GM19193 (cell line): ENCODE data around the gene IRS1.

Experiments used
- POLR2A ChIP-seq: IDR thresholded peaks from 4 replicates; pipeline ENCODE4 v1.6.1; 2011; ENCODE audit not compliant: insufficient read depth, insufficient read length; ENCODE audit errors: extremely low read depth

The IRS1 gene

GRCh38 chr2:226780431-226780830, 19.2 kb downstream of the IRS1 start:
- TF ChIP-seq POLR2A: no peak

- TF ChIP-seq POLR2A: no peak
These were observed 22.0 kb downstream of the IRS1 start for GRCh38 chr2:226777611-226778010.

- no peak for TF ChIP-seq POLR2A
These were observed 23.5 kb downstream of the IRS1 start for GRCh38 chr2:226776104-226776503.

GRCh38 chr2:226775032-226775509, 24.5 kb downstream of the IRS1 start:
- TF ChIP-seq POLR2A: no peak

- TF ChIP-seq POLR2A: no peak
These were observed 26.3 kb downstream of the IRS1 start for GRCh38 chr2:226773291-226773690.

GRCh38 chr2:226772389-226773179, 27.0 kb downstream of the IRS1 start:
- no peak for TF ChIP-seq POLR2A

DNA sequence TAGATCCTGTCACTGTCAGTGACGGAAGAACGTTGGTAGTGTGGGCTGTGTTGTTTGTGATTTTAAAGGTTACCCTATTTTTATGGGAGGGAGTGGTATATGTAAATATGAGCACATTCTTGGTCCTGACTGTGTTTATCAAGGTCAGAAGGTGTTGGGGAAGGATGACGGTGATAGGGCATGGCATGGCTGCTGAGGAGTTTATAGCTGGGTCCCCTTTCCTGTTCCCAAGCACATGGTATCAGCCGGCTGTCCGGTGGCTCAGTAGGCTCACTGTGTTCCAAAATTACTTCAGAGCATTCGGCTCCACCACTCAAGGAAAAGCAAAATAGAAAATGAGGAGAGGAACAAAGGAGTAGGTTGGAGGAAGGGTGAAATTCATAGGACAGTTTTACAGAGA, 28.6 kb downstream of the IRS1 start:
- no peak for TF ChIP-seq POLR2A

GRCh38 chr2:226767056-226767813, 32.4 kb downstream of the IRS1 start:
- no peak for TF ChIP-seq POLR2A

GRCh38 chr2:226766352-226767055, 33.1 kb downstream of the IRS1 start:
- TF ChIP-seq POLR2A: no peak

GRCh38 chr2:226763320-226763719, 36.3 kb downstream of the IRS1 start:
- no peak for TF ChIP-seq POLR2A

DNA sequence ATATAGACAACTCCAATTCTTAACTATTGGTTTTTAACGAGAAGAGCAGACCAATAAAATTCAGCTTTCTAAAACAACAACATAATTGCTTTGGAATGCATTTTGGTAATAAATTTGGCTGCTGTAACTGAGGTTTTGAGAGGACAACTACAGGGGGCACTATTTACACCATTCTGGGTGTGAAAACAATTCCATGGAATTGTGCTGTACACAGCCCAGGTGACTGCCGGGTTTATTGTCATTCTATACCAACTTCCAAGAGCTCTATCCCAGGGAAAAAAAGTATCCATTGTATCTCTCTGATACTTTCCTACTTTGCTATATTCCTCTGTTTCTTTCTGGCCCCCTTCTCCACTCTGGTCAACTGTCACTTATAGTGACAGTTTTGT, 38.4 kb downstream of the IRS1 start:
- TF ChIP-seq POLR2A: no peak

- TF ChIP-seq POLR2A: no peak
These were observed 39.0 kb downstream of the IRS1 start for GRCh38 chr2:226760412-226761194.

- TF ChIP-seq POLR2A: no peak
These were observed 39.9 kb downstream of the IRS1 start for GRCh38 chr2:226759768-226760167.

DNA sequence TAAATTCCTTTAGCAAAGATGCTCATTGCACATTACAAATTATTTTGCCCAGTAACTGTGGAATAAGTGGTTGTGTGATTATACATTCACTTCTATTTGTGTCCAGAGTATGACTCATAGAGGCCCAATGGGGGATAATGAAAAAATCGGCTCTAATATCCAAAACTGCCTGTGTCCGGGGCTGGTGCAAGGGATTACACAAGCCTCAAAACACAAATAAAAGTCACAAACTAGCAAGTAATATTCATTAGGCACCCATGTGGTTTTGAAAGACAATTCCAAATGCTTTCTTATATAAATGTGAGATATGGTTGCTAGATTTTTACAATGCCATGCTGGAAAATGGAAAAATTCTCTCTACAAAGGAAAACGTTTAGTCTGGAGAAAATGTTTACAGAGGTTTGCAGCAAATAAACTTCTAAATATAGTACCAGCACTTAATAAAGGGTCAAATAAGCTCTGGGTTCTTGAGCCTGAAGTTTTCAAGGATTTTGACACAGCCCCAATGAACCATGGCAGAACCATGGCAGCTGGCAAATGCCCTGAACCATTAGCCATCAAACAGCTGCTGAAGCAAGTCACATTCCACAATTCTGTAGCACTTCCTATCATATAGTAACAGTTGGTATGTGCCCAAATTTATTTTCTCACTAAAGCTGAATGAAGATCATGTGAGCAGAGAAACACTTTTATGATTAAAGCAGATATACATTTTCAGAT, 40.5 kb downstream of the IRS1 start:
- TF ChIP-seq POLR2A: no peak
